Caco-2 (cell line): ENCODE data around the gene SV2B. TPM values are rescaled to one million over a fixed set of nuclear protein-coding genes. Genes with fewer than 3 reads are reported as not detected.

Experiments
- BruUV-seq: library from RNA; stranded (reverse); fragments of 400-500 nt; replicated peaks from 2 replicates; lab custom pipeline; 2021; lab: Mats Ljungman, UMichigan
- CTCF ChIA-PET: fragments of 300-600 bp; sonication (Branson Sonifier 250); formaldehyde crosslinking; loops from one replicate; lab custom pipeline; 2022; ENCODE audit warnings: antibody characterized with exemption; lab: Charles Lee
- POLR2A ChIA-PET: fragments of 300-600 bp; sonication (Branson Sonifier 250); formaldehyde crosslinking; loops from one replicate; lab custom pipeline; 2022; ENCODE audit warnings: antibody characterized with exemption; lab: Charles Lee
- DNase-seq, 2 experiments: peaks; one replicate each; pipeline versions ENCODE4 v3.0.0 to v3.0.0-alpha.2; 2020 to 2022
- H3K27me3 ChIP-seq: replicated peaks from 2 replicates; pipeline ENCODE4 v1.6.0; 2011; ENCODE audit warnings: low read length; ENCODE audit not compliant: control insufficient read depth, insufficient read depth
- H3K36me3 ChIP-seq: 2 replicates; pipeline ENCODE4 v1.5.1; 2011; ENCODE audit warnings: low read length; ENCODE audit not compliant: control insufficient read depth, insufficient read depth
- H3K4me1 ChIP-seq: fragments of 250-450 bp; sonication (Bioruptor Pico); 2 replicates; pipeline ENCODE4 v1.5.1; 2020; ENCODE audit warnings: mild to moderate bottlenecking
- H3K4me3 ChIP-seq: 2 replicates; pipeline ENCODE4 v1.5.1; 2011; ENCODE audit warnings: low read depth, mild to moderate bottlenecking, control low read depth, low read length
- H3K9me3 ChIP-seq: fragments of 250-450 bp; sonication (Bioruptor Pico); 2 replicates; pipeline ENCODE4 v1.5.1; 2020; ENCODE audit warnings: mild to moderate bottlenecking, moderate library complexity
- H3K27ac Mint-ChIP-seq: one replicate; pipeline ENCODE4 v1.8.0; 2022; ENCODE audit warnings: mixed read lengths; ENCODE audit not compliant: unreplicated experiment
- H3K27me3 Mint-ChIP-seq: one replicate; pipeline ENCODE4 v1.8.0; 2022; ENCODE audit warnings: mixed read lengths; ENCODE audit not compliant: insufficient read depth, unreplicated experiment
- H3K36me3 Mint-ChIP-seq: one replicate; pipeline ENCODE4 v1.8.0; 2022; ENCODE audit warnings: mild to moderate bottlenecking, mixed read lengths; ENCODE audit not compliant: insufficient read depth, unreplicated experiment
- H3K4me1 Mint-ChIP-seq: one replicate; pipeline ENCODE4 v1.8.0; 2022; ENCODE audit warnings: low read depth, mixed read lengths; ENCODE audit not compliant: unreplicated experiment
- H3K4me3 Mint-ChIP-seq: one replicate; pipeline ENCODE4 v1.8.0; 2022; ENCODE audit warnings: mild to moderate bottlenecking, moderate library complexity, mixed read lengths; ENCODE audit not compliant: unreplicated experiment
- H3K9me3 Mint-ChIP-seq: one replicate; pipeline ENCODE4 v1.8.0; 2022; ENCODE audit warnings: mixed read lengths; ENCODE audit not compliant: unreplicated experiment
- CTCF ChIP-seq, 2 experiments: fragments of 200-600 bp in 1 of 2; IDR thresholded peaks; 1 replicate in 1 of 2; 2 replicates in 1 of 2; pipeline versions ENCODE4 v1.5.1 to v1.8.0; 2011 to 2022; ENCODE audit warnings: antibody characterized with exemption in 1 of 2, control low read depth in 1 of 2, inconsistent platforms in 1 of 2, low read depth in 1 of 2, low read length in 1 of 2, mild to moderate bottlenecking in 1 of 2, moderate library complexity in 1 of 2; ENCODE audit not compliant: insufficient read depth in 1 of 2, severe bottlenecking in 1 of 2, unreplicated experiment in 1 of 2
- intact Hi-C: fragments of 100-400 bp; cut with micrococcal nuclease; formaldehyde crosslinking; loops from one replicate; pipeline ENCODE4 v1.10.0; 2022; ENCODE audit not compliant: unreplicated experiment
- total RNA-seq: library from RNA; stranded (reverse); gene quantifications from 2 replicates; pipeline ENCODE4 v1.2.3, GENCODE V29; 2022

SV2B gene
- total RNA-seq, 1 experiment from 2014 or later, result not detected

GRCh38 chr15:91258415-91258759, 158.3 kb downstream of the SV2B start:
- CTCF ChIA-PET, result interaction anchor here (0.7 to 1.9 kb wide), 5 partner anchors 11 to 799 kb away, joined by 3 to 9 read pairs (median 4); no protein-coding TSS in a partner anchor
- no peaks in the 10 kb centered on the region for H3K9me3 Mint-ChIP-seq

GRCh38 chr15:91259077-91259476, 159.0 kb downstream of the SV2B start:
- TF ChIP-seq CTCF (IDR thresholded peaks at IDR 0.05; ENCODE audit: insufficient read depth in 1 of 2, low read depth in 1 of 2, low read length in 1 of 2, severe bottlenecking in 1 of 2, unreplicated experiment in 1 of 2), result no peak
- Histone ChIP-seq H3K27me3 (no peaks in the 10 kb centered on the region; the same call in 1 of the 2 replicates), H3K4me3 (no peak overlapping the region), H3K9me3 (no peaks in the 10 kb centered on the region), H3K36me3 (no peaks in the 10 kb centered on the region), H3K4me1 (no peaks in the 10 kb centered on the region)
- intact Hi-C loops, result loop anchor here (5.0 kb wide), 1 partner anchor 602 kb away; no protein-coding TSS in a partner anchor
- Mint-ChIP-seq H3K9me3 (no peaks in the 10 kb centered on the region), H3K27ac (no peak overlapping the region), H3K4me3 (no peak overlapping the region), H3K27me3 (peaks cover 8% of the 10 kb centered on the region), H3K4me1 (no peaks in the 10 kb centered on the region), H3K36me3 (no peaks in the 10 kb centered on the region)
- ChIA-PET CTCF (interaction anchor here (0.9 to 1.9 kb wide), 2 partner anchors 11 to 13 kb away, joined by 3 to 9 read pairs; no protein-coding TSS in a partner anchor), POLR2A (no interaction called here)
- DNase-seq, result no peak
- no TSS peak for BruUV-seq

More at GRCh38 chr15:91258415-91258759, 158.3 kb downstream of the SV2B start:
- no peaks in the 10 kb centered on the region for H3K36me3 ChIP-seq
- no peaks in the 10 kb centered on the region for H3K4me1 ChIP-seq
- H3K9me3 ChIP-seq, result no peaks in the 10 kb centered on the region
- no TSS peak for BruUV-seq
- H3K27ac Mint-ChIP-seq, result no peak overlapping the region
- intact Hi-C loops, result loop anchor here (5.0 kb wide), 1 partner anchor 601 kb away; no protein-coding TSS in a partner anchor
- peak in 1 of 2 experiments; percentile 3 for DNase-seq
- H3K4me3 Mint-ChIP-seq, result no peak overlapping the region
- no peaks in the 10 kb centered on the region; the same call in 1 of the 2 replicates for H3K27me3 ChIP-seq
- H3K4me3 ChIP-seq, result no peak overlapping the region
- peak in 1 of 2 experiments; percentile 14 for TF ChIP-seq CTCF (IDR thresholded peaks at IDR 0.05; ENCODE audit: insufficient read depth in 1 of 2, low read depth in 1 of 2, low read length in 1 of 2, severe bottlenecking in 1 of 2, unreplicated experiment in 1 of 2)
- H3K27me3 Mint-ChIP-seq, result peaks cover 10% of the 10 kb centered on the region
- H3K4me1 Mint-ChIP-seq, result no peaks in the 10 kb centered on the region
- no peaks in the 10 kb centered on the region for H3K36me3 Mint-ChIP-seq
- POLR2A ChIA-PET, result no interaction called here

- Mint-ChIP-seq H3K4me1 (no peaks in the 10 kb centered on the region), H3K27ac (no peak overlapping the region), H3K27me3 (no peaks in the 10 kb centered on the region), H3K4me3 (no peak overlapping the region), H3K36me3 (no peaks in the 10 kb centered on the region), H3K9me3 (no peaks in the 10 kb centered on the region)
- H3K27me3 ChIP-seq, result no peaks in the 10 kb centered on the region; the same call in 1 of the 2 replicates
- H3K4me3 ChIP-seq, result no peak overlapping the region
- no peak for DNase-seq
- intact Hi-C loops, result no loop called here
- ChIA-PET CTCF (no interaction called here), POLR2A (no interaction called here)
- no peak for TF ChIP-seq CTCF (IDR thresholded peaks at IDR 0.05; ENCODE audit: insufficient read depth in 1 of 2, low read depth in 1 of 2, low read length in 1 of 2, severe bottlenecking in 1 of 2, unreplicated experiment in 1 of 2)
- no peaks in the 10 kb centered on the region for H3K36me3 ChIP-seq
- H3K9me3 ChIP-seq, result no peaks in the 10 kb centered on the region
- no TSS peak for BruUV-seq
- H3K4me1 ChIP-seq, result no peaks in the 10 kb centered on the region
Observed at GRCh38 chr15:91261345-91261744, 161.3 kb downstream of the SV2B start.
